ENCODE results near the gene HEATR5A. TPM values are rescaled to one million over a fixed set of nuclear protein-coding genes. Genes with fewer than 3 reads are reported as not detected.
"Not testable (repeated sequence)": the region's sequence is repeated elsewhere in the genome, so short reads cannot be mapped to it uniquely, and the experiment has no call there.

Gene HEATR5A
- total RNA-seq, 1 donor from 2014 or later, result 40.7 TPM

DNA sequence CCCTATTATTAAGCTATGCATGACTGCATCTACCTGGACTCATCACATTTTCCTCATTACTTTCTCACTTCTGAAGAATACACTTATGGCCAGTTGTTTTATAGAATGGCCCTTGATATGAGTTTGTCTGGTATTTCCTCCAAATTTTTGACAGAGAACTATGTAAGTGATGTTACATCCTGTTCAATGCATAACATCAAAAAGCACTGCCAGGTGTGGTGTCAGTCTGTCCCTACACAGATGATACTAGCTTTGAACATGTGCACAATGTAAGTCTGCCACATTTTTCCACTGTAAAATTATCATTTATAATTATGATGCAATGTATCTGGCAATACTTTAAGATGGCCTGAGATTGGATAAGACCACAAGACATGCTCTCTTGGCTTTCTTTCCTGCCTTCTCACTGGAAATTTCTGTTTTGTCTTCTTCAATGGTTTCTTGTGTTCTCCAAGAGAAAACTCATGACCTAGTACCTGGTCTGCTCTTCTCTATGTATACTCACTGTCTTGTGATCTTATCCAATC lies 28.3 kb downstream of the HEATR5A start:
- Histone ChIP-seq H3K4me3 (ENCODE audit: low read length in 3 of 3) (no peak overlapping the region), H3K9me3 (ENCODE audit: control insufficient read depth in 3 of 3, low read length in 3 of 3) (no peaks in the 10 kb centered on the region), H3K9ac (ENCODE audit: low read depth in 1 of 3, low read length in 3 of 3) (no peak overlapping the region), H3K4me1 (ENCODE audit: control insufficient read depth in 3 of 3, insufficient read depth in 3 of 3, low read length in 3 of 3) (peaks cover 0 to 6% (median 5%) of the 10 kb centered on the region in 3 donors), H3K27ac (ENCODE audit: low read depth, low read length) (no peak overlapping the region), H3K36me3 (ENCODE audit: control insufficient read depth in 3 of 3, insufficient read depth in 3 of 3, low read length in 3 of 3) (peaks cover 0 to 27% (median 19%) of the 10 kb centered on the region in 3 donors), H3K27me3 (ENCODE audit: control insufficient read depth in 3 of 3, insufficient read depth in 3 of 3, low read length in 3 of 3) (no peaks in the 10 kb centered on the region)

DNA sequence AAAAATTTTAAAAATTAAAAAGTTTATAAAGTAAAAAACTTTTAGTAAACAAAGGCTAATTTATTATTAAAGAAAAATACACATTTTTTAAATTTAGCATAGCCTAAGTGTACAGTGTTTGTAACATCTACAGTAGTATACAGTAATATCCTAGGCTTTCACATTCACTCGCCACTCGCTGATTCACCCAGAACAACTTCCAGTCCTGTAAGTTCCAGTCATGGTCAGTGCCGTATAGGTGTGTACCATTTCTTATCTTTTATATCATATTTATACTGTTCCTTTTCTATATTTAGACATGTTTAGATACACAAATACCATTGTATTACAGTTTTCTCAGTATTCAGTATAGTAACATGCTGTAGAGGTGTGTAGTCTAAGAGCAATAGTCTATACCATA lies 28.9 kb downstream of the HEATR5A start:
- peaks cover 0 to 27% (median 21%) of the 10 kb centered on the region in 3 donors for H3K36me3 ChIP-seq (ENCODE audit: control insufficient read depth in 3 of 3, insufficient read depth in 3 of 3, low read length in 3 of 3)

GRCh38 chr14:31389946-31390345 lies 30.4 kb downstream of the HEATR5A start:
- no peak overlapping the region for H3K4me3 ChIP-seq (ENCODE audit: low read length in 3 of 3)
- H3K27me3 ChIP-seq (ENCODE audit: control insufficient read depth in 3 of 3, insufficient read depth in 3 of 3, low read length in 3 of 3), result no peaks in the 10 kb centered on the region
- peaks cover 0 to 6% (median 5%) of the 10 kb centered on the region in 3 donors for H3K4me1 ChIP-seq (ENCODE audit: control insufficient read depth in 3 of 3, insufficient read depth in 3 of 3, low read length in 3 of 3)
- peaks cover 0 to 23% (median 22%) of the 10 kb centered on the region in 3 donors for H3K36me3 ChIP-seq (ENCODE audit: control insufficient read depth in 3 of 3, insufficient read depth in 3 of 3, low read length in 3 of 3)
- no peaks in the 10 kb centered on the region for H3K9me3 ChIP-seq (ENCODE audit: control insufficient read depth in 3 of 3, low read length in 3 of 3)
- peak overlapping the region; percentile 76 for H3K27ac ChIP-seq (ENCODE audit: low read depth, low read length)
- H3K9ac ChIP-seq (ENCODE audit: low read depth in 1 of 3, low read length in 3 of 3), result no peak overlapping the region

More for the DNA sequence above, 28.9 kb downstream of the HEATR5A start:
- Histone ChIP-seq H3K4me1 (ENCODE audit: control insufficient read depth in 3 of 3, insufficient read depth in 3 of 3, low read length in 3 of 3) (peaks cover 0 to 6% (median 5%) of the 10 kb centered on the region in 3 donors), H3K9ac (ENCODE audit: low read depth in 1 of 3, low read length in 3 of 3) (no peak overlapping the region), H3K9me3 (ENCODE audit: control insufficient read depth in 3 of 3, low read length in 3 of 3) (no peaks in the 10 kb centered on the region), H3K4me3 (ENCODE audit: low read length in 3 of 3) (no peak overlapping the region), H3K27ac (ENCODE audit: low read depth, low read length) (no peak overlapping the region), H3K27me3 (ENCODE audit: control insufficient read depth in 3 of 3, insufficient read depth in 3 of 3, low read length in 3 of 3) (no peaks in the 10 kb centered on the region)

GRCh38 chr14:31388687-31389413 lies 31.5 kb downstream of the HEATR5A start:
- peaks cover 0 to 22% (median 19%) of the 10 kb centered on the region in 3 donors for H3K36me3 ChIP-seq (ENCODE audit: control insufficient read depth in 3 of 3, insufficient read depth in 3 of 3, low read length in 3 of 3)
- no peaks in the 10 kb centered on the region for H3K27me3 ChIP-seq (ENCODE audit: control insufficient read depth in 3 of 3, insufficient read depth in 3 of 3, low read length in 3 of 3)
- peak overlapping the region; percentile 76 for H3K27ac ChIP-seq (ENCODE audit: low read depth, low read length)
- H3K4me1 ChIP-seq (ENCODE audit: control insufficient read depth in 3 of 3, insufficient read depth in 3 of 3, low read length in 3 of 3), result peaks cover 0 to 6% (median 5%) of the 10 kb centered on the region in 3 donors
- no peaks in the 10 kb centered on the region for H3K9me3 ChIP-seq (ENCODE audit: control insufficient read depth in 3 of 3, low read length in 3 of 3)
- no peak overlapping the region for H3K4me3 ChIP-seq (ENCODE audit: low read length in 3 of 3)
- H3K9ac ChIP-seq (ENCODE audit: low read depth in 1 of 3, low read length in 3 of 3), result no peak overlapping the region

GRCh38 chr14:31387091-31387490 lies 33.3 kb downstream of the HEATR5A start:
- H3K27ac ChIP-seq (ENCODE audit: low read depth, low read length), result no peak overlapping the region
- H3K36me3 ChIP-seq (ENCODE audit: control insufficient read depth in 3 of 3, insufficient read depth in 3 of 3, low read length in 3 of 3), result peaks cover 3 to 27% (median 10%) of the 10 kb centered on the region in 3 donors
- no peaks in the 10 kb centered on the region for H3K9me3 ChIP-seq (ENCODE audit: control insufficient read depth in 3 of 3, low read length in 3 of 3)
- no peak overlapping the region for H3K4me3 ChIP-seq (ENCODE audit: low read length in 3 of 3)
- no peak overlapping the region for H3K9ac ChIP-seq (ENCODE audit: low read depth in 1 of 3, low read length in 3 of 3)
- H3K27me3 ChIP-seq (ENCODE audit: control insufficient read depth in 3 of 3, insufficient read depth in 3 of 3, low read length in 3 of 3), result no peaks in the 10 kb centered on the region
- H3K4me1 ChIP-seq (ENCODE audit: control insufficient read depth in 3 of 3, insufficient read depth in 3 of 3, low read length in 3 of 3), result peaks cover 0 to 6% (median 5%) of the 10 kb centered on the region in 3 donors

DNA sequence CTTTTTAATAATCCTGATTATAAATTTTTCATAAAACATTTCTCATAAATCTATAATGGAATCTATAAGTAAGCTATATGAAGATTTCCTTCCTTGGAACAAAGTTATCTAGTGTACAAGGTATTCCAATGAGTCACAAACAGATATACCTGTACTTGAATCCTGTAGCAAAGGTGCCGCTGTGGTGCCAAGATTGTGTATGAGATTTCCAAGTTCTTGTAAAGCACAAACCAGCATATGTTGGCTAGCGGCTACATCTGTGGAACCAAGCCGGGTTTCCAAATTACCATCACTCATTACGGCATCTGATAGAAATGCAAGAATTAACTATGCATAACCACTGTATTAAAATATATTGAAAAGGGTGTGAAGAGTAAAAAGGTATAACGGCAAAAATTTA lies 34.1 kb downstream of the HEATR5A start:
- Histone ChIP-seq H3K27ac (ENCODE audit: low read depth, low read length) (no peak overlapping the region), H3K4me1 (ENCODE audit: control insufficient read depth in 3 of 3, insufficient read depth in 3 of 3, low read length in 3 of 3) (peaks cover 0 to 6% (median 5%) of the 10 kb centered on the region in 3 donors), H3K4me3 (ENCODE audit: low read length in 3 of 3) (no peak overlapping the region), H3K9me3 (ENCODE audit: control insufficient read depth in 3 of 3, low read length in 3 of 3) (no peaks in the 10 kb centered on the region), H3K27me3 (ENCODE audit: control insufficient read depth in 3 of 3, insufficient read depth in 3 of 3, low read length in 3 of 3) (no peaks in the 10 kb centered on the region), H3K9ac (ENCODE audit: low read depth in 1 of 3, low read length in 3 of 3) (no peak overlapping the region), H3K36me3 (ENCODE audit: control insufficient read depth in 3 of 3, insufficient read depth in 3 of 3, low read length in 3 of 3) (peaks cover 3 to 30% (median 4%) of the 10 kb centered on the region in 3 donors)

GRCh38 chr14:31382221-31382620 lies 38.1 kb downstream of the HEATR5A start:
- no peak overlapping the region for H3K27ac ChIP-seq (ENCODE audit: low read depth, low read length)
- no peaks in the 10 kb centered on the region for H3K27me3 ChIP-seq (ENCODE audit: control insufficient read depth in 3 of 3, insufficient read depth in 3 of 3, low read length in 3 of 3)
- H3K4me3 ChIP-seq (ENCODE audit: low read length in 3 of 3), result no peak overlapping the region
- H3K9ac ChIP-seq (ENCODE audit: low read depth in 1 of 3, low read length in 3 of 3), result no peak overlapping the region
- no peaks in the 10 kb centered on the region for H3K9me3 ChIP-seq (ENCODE audit: control insufficient read depth in 3 of 3, low read length in 3 of 3)
- no peaks in the 10 kb centered on the region for H3K4me1 ChIP-seq (ENCODE audit: control insufficient read depth in 3 of 3, insufficient read depth in 3 of 3, low read length in 3 of 3)
- H3K36me3 ChIP-seq (ENCODE audit: control insufficient read depth in 3 of 3, insufficient read depth in 3 of 3, low read length in 3 of 3), result peaks cover 5 to 34% (median 8%) of the 10 kb centered on the region in 3 donors

GRCh38 chr14:31380106-31380505 lies 40.2 kb downstream of the HEATR5A start:
- no peak overlapping the region for H3K9ac ChIP-seq (ENCODE audit: low read depth in 1 of 3, low read length in 3 of 3)
- H3K4me1 ChIP-seq (ENCODE audit: control insufficient read depth in 3 of 3, insufficient read depth in 3 of 3, low read length in 3 of 3), result no peaks in the 10 kb centered on the region
- H3K27ac ChIP-seq (ENCODE audit: low read depth, low read length), result no peak overlapping the region
- no peak overlapping the region for H3K4me3 ChIP-seq (ENCODE audit: low read length in 3 of 3)
- H3K9me3 ChIP-seq (ENCODE audit: control insufficient read depth in 3 of 3, low read length in 3 of 3), result no peaks in the 10 kb centered on the region
- H3K36me3 ChIP-seq (ENCODE audit: control insufficient read depth in 3 of 3, insufficient read depth in 3 of 3, low read length in 3 of 3), result peaks cover 5 to 30% (median 17%) of the 10 kb centered on the region in 3 donors
- no peaks in the 10 kb centered on the region for H3K27me3 ChIP-seq (ENCODE audit: control insufficient read depth in 3 of 3, insufficient read depth in 3 of 3, low read length in 3 of 3)

- H3K27me3 ChIP-seq (ENCODE audit: control insufficient read depth in 3 of 3, insufficient read depth in 3 of 3, low read length in 3 of 3); H3K4me3 ChIP-seq (ENCODE audit: low read length in 3 of 3); H3K4me1 ChIP-seq (ENCODE audit: control insufficient read depth in 3 of 3, insufficient read depth in 3 of 3, low read length in 3 of 3); H3K9me3 ChIP-seq (ENCODE audit: control insufficient read depth in 3 of 3, low read length in 3 of 3); H3K27ac ChIP-seq (ENCODE audit: low read depth, low read length); H3K9ac ChIP-seq (ENCODE audit: low read depth in 1 of 3, low read length in 3 of 3): not testable (repeated sequence)
- H3K36me3 ChIP-seq (ENCODE audit: control insufficient read depth in 3 of 3, insufficient read depth in 3 of 3, low read length in 3 of 3), result peaks cover 5 to 26% (median 19%) of the 10 kb centered on the region in 3 donors
Observed at GRCh38 chr14:31379125-31379947, 41.0 kb downstream of the HEATR5A start.

- Histone ChIP-seq H3K4me3 (ENCODE audit: low read length in 3 of 3) (no peak overlapping the region), H3K9me3 (ENCODE audit: control insufficient read depth in 3 of 3, low read length in 3 of 3) (no peaks in the 10 kb centered on the region), H3K36me3 (ENCODE audit: control insufficient read depth in 3 of 3, insufficient read depth in 3 of 3, low read length in 3 of 3) (peaks cover 5 to 25% (median 20%) of the 10 kb centered on the region in 3 donors), H3K27ac (ENCODE audit: low read depth, low read length) (no peak overlapping the region), H3K9ac (ENCODE audit: low read depth in 1 of 3, low read length in 3 of 3) (no peak overlapping the region), H3K4me1 (ENCODE audit: control insufficient read depth in 3 of 3, insufficient read depth in 3 of 3, low read length in 3 of 3) (no peaks in the 10 kb centered on the region), H3K27me3 (ENCODE audit: control insufficient read depth in 3 of 3, insufficient read depth in 3 of 3, low read length in 3 of 3) (no peaks in the 10 kb centered on the region)
Observed at GRCh38 chr14:31377433-31377832, 42.9 kb downstream of the HEATR5A start.

Measured in skeletal muscle tissue (tissue), 4 donors.